AG04450 (cell line): ENCODE data around the gene WDR18. TPM values are rescaled to one million over a fixed set of nuclear protein-coding genes. Genes with fewer than 3 reads are reported as not detected.

Experiments used
- CTCF ChIA-PET: fragments of 300-600, 350-600 bp; formaldehyde crosslinking; extraction: SDS; loops from one replicate; lab custom pipeline; 2022; ENCODE audit warnings: antibody characterized with exemption, inconsistent platforms; lab: Charles Lee
- POLR2A ChIA-PET: fragments of 350-600 bp; formaldehyde crosslinking; extraction: SDS; loops from one replicate; lab custom pipeline; 2021; ENCODE audit warnings: antibody characterized with exemption, inconsistent platforms; lab: Yijun Ruan, JAX
- DNase-seq: peaks from one replicate; pipeline ENCODE4 v3.0.0-alpha.2; 2011; ENCODE audit warnings: low read depth, low spot score
- H3K27ac ChIP-seq: one replicate; pipeline ENCODE4 v1.5.1; 2012; ENCODE audit warnings: low read depth, low read length, control low read depth
- H3K27me3 ChIP-seq: one replicate; pipeline ENCODE4 v1.6.0; 2012; ENCODE audit warnings: low read length; ENCODE audit not compliant: control insufficient read depth, insufficient read depth
- H3K4me3 ChIP-seq: 2 replicates; pipeline ENCODE4 v1.5.1; 2011; ENCODE audit warnings: mild to moderate bottlenecking, low read depth, low read length, control low read depth
- H3K9me3 ChIP-seq: 2 replicates; pipeline ENCODE4 v1.5.1; 2012; ENCODE audit warnings: low read length; ENCODE audit not compliant: control insufficient read depth, insufficient read depth
- CTCF ChIP-seq: IDR thresholded peaks from 2 replicates; pipeline ENCODE4 v1.5.1; 2011; ENCODE audit warnings: low read depth, low read length, control low read depth, inconsistent platforms
- polyA plus RNA-seq: library from polyadenylated mRNA; depleted of rRNA; stranded (reverse); fragments of >200 nt; gene quantifications from 2 replicates; pipeline ENCODE4 v1.2.3, GENCODE V29; 2011

WDR18 gene
- polyA plus RNA-seq, 1 experiment = 24.5 TPM

GRCh38 chr19:1001538-1002166, 17.5 kb downstream of the WDR18 start:
- POLR2A ChIA-PET = interaction anchor here (0.6 to 0.8 kb wide), 3 partner anchors 51 to 267 kb away, joined by 3 to 5 read pairs (median 4); no protein-coding TSS in a partner anchor
- Histone ChIP-seq H3K9me3 (peaks cover 12% of the 10 kb centered on the region; the same call in 1 of the 2 replicates), H3K4me3 (no peak overlapping the region), H3K27me3 (peaks cover 28% of the 10 kb centered on the region), H3K27ac (no peak overlapping the region)
- CTCF ChIA-PET = interaction anchor here (0.6 to 1.1 kb wide), 3 partner anchors 96 to 153 kb away, joined by 3 read pairs; no protein-coding TSS in a partner anchor
- DNase-seq = no peak
- peak; percentile 78 for TF ChIP-seq CTCF

- H3K4me3 ChIP-seq = no peak overlapping the region
- CTCF ChIA-PET = interaction anchor here (0.6 kb wide), 1 partner anchor 124 kb away, joined by 3 read pairs; no protein-coding TSS in a partner anchor
- peaks cover 26% of the 10 kb centered on the region for H3K27me3 ChIP-seq
- DNase-seq = no peak
- POLR2A ChIA-PET = no interaction called here
- peaks cover 12% of the 10 kb centered on the region; the same call in 1 of the 2 replicates for H3K9me3 ChIP-seq
- TF ChIP-seq CTCF = no peak
- H3K27ac ChIP-seq = no peak overlapping the region
These were observed 18.5 kb downstream of the WDR18 start for GRCh38 chr19:1002600-1002999.

- CTCF ChIA-PET = interaction anchor here (0.5 kb wide), 1 partner anchor 121 kb away, joined by 3 read pairs; no protein-coding TSS in a partner anchor
- TF ChIP-seq CTCF = no peak
- no peak overlapping the region for H3K27ac ChIP-seq
- peaks cover 20% of the 10 kb centered on the region for H3K27me3 ChIP-seq
- no peak for DNase-seq
- H3K4me3 ChIP-seq = no peak overlapping the region
- peaks cover 12% of the 10 kb centered on the region; the same call in 1 of the 2 replicates for H3K9me3 ChIP-seq
- POLR2A ChIA-PET = no interaction called here
These were observed 19.1 kb downstream of the WDR18 start for GRCh38 chr19:1003283-1003682.

GRCh38 chr19:1004204-1004802, 20.2 kb downstream of the WDR18 start:
- no peak overlapping the region for H3K27ac ChIP-seq
- peaks cover 12% of the 10 kb centered on the region for H3K27me3 ChIP-seq
- DNase-seq = no peak
- no peak for TF ChIP-seq CTCF
- no peak overlapping the region for H3K4me3 ChIP-seq
- peaks cover 12% of the 10 kb centered on the region; the same call in 1 of the 2 replicates for H3K9me3 ChIP-seq
- ChIA-PET CTCF (interaction anchor here (0.5 to 0.6 kb wide), 3 partner anchors 120 to 234 kb away, joined by 3 to 4 read pairs (median 3); no protein-coding TSS in a partner anchor), POLR2A (interaction anchor here (0.6 kb wide), 1 partner anchor 49 kb away, joined by 3 read pairs; no protein-coding TSS in a partner anchor)
